HG03354 (cell line): ENCODE data around the gene ARHGAP18.
A peak's percentile ranks its signal among the peaks of the same experiment; 100 is the strongest.
"Not testable (repeated sequence)": the region's sequence is repeated elsewhere in the genome, so short reads cannot be mapped to it uniquely, and the experiment has no call there.

Source experiments
- ATAC-seq: cut with Tn5 transposase; IDR thresholded peaks from one replicate; pipeline ENCODE4 v1.9.1; 2021; ENCODE audit warnings: mild to moderate bottlenecking; ENCODE audit not compliant: unreplicated experiment, poor library complexity, severe bottlenecking

ARHGAP18 gene

DNA sequence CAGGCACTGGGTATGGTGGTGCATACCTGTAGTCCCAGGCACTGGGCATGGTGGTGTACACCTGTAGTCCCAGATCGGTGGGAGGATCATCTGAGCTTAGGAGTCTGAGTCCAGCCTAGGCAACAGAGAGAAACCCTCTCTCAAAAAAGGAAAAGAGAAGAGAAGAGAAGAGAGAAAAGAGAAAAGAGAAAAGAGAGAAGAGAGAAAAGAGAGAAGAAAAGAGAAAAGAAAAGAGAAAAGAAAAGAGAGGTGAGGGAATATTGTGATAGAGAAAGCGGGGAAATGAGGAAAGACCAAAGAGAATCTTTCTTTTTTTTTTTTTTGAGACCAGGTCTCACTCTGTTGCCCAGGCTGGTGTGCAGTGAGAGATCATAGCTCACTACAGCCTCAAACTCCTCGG is 108.7 kb downstream of the ARHGAP18 start:
- no peak for ATAC-seq

DNA sequence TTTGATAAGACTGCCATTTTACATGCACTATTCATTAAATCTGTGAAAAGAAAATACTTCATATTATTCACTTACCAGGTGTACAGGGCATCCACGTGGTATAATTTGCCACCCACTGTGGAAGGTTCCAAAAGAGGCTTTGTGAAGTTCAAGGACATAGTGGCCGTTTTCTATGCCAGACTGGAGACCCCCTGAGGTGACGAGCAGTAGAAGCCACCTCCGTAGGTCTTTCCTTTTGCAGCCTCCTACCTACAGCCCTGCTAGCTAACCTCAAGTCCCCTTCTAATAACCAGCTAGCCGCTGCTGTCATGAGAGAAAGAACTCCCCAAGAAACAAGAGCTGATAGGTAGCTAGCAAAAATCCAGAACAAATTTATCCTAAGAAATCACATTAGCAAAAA is 110.5 kb downstream of the ARHGAP18 start:
- no peak for ATAC-seq

DNA sequence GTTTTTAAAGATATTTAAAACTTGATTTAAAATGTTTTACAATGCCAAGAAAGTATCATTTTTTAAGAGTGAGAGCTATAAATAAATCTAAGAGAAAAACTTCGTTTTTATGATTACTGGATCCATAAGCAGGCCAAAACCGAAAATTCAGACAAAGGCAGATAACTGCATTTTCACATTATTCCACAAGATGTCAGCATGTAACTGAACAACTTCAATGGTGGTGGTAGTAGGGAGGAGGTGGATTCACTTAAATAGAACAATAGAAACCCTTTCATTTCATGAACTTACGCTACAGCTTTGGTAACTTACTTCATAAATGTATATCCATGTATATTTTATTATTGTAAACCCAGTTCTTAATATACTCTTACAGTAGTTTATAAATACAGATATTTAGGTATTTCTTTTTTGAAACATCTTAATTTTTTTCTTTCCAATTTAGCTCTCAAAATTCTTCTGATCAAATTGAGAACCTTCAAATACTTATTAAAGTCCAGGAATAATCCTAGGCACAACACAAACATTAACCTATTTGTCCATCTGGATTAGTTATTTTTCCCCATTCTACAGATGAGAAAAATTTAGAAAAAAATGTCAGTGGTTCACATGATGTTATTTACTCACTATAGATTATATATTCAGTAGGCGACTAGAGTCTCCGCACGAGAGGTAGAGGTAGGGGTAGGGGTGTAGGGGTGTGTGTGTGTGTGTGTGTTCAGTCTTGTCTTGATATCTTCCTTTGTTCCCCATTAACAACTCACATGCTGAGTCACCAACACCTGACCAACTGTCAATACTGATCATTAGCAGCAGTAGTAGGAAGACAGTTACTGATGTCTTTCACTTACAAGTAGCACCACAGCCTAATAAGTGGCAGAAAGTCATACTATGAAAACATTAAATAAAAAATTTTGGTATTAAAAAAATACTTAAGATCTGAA is 111.5 kb downstream of the ARHGAP18 start:
- ATAC-seq, result peak; percentile 72

DNA sequence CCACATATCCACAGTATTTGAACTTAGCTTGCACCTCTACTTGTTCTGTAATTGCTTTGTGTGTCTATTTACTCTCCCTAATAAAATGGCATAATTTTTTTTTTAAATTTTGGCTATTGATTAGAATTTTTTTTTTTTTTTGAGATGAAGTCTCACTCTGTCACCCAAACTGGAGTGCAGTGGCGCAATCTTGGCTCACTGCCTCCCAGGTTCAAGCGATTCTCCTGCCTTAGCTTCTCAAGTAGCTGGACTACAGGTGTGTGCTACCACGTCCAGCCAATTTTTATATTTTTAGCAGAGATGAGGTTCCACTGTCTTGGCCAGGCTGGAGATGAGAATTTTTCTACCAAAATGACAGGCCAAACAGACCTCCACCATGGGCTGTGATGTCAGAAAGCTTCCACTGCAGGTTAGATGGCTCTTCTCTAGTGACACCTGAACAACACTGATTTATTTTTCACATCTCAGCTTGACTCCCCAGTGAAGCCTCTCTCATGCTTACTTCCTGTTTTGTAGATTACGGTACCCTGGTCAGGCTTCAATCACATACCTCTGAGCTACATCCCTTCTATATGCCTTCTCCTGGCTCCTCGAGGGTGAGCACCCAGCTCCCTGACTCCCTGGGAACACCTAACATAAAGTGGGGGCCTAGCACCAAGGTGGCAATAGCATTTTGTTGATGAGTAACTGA is 112.8 kb downstream of the ARHGAP18 start:
- peak; percentile 68 for ATAC-seq

DNA sequence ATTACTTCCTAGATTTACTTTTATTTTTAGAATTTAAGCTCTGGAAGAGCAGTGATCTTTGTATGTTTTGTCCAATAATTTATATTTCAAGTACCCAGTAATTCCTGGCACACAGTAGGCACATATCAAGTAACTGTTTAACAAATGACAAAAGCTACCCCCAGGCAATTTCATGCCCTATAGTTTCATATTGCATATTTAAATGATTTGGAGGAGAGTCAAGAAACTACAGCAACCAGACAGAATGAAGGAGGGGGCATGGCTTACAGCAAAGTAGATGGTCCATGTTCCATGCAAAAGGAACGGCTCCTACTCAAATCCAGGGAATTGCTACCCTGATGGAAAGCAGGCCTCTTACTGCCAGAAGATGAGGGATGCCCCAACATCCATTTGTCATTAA is 113.5 kb downstream of the ARHGAP18 start:
- no peak for ATAC-seq

DNA sequence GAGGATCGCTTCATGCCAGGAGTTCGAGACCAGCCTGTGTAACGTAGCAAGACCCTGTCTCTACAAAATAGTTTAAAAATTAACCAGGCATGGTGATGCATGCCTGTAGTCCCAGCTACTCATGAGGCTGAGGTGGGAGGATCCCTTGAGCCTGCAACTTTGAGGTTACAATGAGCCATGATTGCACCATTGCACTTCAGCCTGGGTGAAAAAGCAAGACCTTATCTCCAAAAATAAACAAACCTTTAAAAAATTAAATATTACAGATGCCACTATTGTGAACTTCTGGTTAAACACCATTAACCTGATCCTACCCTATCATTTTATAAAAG is 116.8 kb downstream of the ARHGAP18 start:
- ATAC-seq, result no peak

DNA sequence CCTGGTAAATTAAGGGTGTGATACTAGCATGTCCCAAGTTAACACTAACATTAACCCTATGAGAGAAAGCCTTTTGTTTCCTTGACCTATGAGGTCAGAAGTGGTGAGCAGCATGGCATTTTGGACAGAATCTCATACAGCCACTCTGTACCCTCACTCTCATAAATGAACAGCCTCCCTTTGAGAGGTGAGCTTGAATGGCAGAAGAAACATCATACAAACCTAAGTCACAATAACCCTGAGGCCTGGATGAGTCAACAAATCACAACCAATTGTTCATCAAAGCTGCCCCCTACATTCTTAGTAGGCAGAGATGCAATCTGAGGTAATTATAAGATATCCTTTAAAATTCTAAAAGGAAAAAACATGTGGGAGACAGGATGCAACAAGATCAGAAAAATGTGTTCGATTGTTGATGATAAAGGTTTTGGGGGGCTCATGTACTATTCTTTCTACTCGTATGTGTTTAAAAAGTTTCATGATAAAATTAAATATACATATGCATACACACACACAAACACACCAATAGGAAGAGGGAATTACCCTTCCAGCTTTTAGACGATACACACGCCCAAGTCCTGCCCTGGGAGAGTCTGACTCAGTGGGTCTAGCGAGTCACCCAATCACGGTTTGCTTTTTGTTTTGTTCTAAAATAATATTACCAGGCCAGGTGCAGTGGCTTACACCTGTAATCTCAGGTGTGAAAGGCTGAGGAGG is 117.3 kb downstream of the ARHGAP18 start:
- no peak for ATAC-seq

DNA sequence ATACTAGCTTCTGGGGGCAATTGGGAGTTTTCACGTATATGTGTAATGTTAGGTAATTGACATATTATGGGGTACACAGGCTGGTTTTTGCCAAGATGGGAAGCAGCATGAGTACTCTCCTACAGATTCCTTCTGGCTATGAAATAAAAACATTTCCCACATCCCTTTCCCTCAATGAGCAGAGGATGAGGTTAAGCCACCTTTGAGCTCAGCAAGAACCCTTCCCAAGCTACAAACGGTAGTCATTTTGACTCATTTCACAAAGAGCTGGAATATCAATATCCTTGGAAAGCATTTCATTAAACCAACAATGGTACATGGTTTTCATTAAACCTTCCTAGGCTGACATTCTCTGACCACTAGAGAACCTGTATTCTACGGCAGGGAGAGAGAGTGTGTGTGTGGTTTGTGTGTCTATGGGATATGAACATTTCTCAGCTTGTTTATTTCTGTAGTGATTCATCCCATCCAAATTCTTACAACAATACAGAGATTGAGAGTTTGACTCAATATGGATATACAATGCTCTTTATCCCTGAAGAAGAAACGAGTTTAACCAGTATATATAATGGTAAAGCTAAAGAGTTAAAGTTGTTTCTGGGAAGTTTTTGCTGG is 119.5 kb downstream of the ARHGAP18 start:
- no peak for ATAC-seq

DNA sequence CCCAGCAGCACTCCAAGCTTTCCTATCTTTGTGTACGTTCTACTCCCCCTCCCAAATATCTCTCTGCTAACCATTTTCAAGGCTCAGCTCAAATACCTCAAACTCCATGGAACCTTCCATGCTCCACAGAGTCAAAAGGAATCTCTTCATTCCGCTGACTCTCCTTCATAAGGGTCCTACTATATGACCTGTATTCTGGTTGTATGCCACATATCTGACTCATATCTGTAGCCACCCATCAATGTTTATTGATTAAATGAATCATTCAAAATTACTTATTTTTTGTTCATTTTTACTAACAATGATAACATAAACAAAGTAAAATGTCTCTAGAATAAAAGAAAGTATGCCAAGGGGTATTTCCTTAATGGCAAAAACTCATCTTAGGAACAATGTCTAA is 123.2 kb downstream of the ARHGAP18 start:
- no peak for ATAC-seq

DNA sequence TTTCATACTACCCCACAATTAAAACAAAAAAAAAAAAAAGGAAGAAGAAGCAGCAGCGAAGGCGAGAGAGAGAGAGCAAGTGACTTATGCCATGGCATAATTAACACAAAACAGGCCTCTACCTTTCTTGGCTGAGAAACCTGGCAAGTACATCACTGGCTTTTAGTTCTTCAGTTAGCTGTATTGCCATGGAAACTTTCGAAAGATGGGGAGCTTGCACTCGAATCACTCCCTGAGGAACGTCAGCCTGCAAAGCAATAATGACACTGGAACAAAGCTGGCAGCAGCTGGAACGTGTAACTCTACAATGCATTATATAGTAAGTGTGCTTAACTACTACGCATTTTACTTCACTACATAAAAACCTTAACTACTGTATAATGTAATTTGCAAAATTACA is 126.1 kb downstream of the ARHGAP18 start:
- ATAC-seq, result no peak

DNA sequence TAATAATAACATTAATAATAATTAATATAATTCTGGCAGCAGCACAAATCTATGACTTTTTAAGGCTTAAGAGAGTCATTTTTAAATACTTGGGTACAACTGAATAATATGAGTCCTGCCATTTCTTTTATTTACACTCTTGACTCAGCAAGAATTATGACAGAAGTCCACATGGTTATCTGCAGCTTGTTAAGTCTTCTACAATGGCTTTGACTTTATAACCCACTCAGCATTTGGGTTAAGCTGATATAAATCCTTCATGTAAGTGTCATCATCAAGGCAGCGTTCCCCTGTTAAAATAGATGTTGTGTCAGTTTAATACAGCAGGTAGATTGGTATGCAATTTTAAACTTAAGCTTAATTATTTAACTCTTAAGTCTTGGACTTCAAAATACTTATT is 131.7 kb downstream of the ARHGAP18 start:
- no peak for ATAC-seq

DNA sequence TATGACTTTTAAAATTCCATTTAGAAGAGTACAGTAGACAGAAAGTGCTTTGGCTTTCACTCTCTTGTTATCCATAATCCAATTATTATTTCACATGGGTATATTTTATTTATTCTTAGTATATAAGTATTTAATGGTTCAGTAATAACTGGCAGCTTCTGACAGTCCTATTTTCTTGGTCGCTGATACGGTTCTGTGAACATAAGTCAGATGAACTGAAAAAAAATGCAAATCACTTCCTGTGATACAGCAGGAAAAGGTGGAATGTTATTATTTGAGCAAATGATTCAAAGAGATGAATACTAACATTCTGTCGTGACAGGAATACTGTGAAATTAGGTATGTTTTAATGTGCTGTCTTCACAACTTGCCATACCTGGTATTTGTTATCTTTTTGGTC is 132.3 kb downstream of the ARHGAP18 start:
- no peak for ATAC-seq

DNA sequence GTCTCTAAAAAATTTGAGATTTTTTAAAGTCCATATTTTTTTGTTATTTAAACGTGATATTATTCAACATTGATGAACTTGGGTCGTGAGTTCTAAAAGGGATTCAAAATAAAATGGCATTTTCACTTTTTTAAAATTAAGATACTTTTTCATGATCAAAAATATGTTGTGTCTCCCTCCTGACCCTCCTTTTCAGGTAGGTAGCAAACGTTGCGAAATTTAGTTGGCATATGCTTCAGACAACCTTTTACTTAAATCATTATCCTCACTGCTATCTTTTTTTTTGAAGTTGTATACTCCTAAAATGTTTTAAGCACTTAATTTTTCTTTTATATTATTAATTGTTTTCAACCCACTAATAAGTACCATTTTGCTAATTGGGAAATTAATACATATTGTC is 133.5 kb downstream of the ARHGAP18 start:
- no peak for ATAC-seq

DNA sequence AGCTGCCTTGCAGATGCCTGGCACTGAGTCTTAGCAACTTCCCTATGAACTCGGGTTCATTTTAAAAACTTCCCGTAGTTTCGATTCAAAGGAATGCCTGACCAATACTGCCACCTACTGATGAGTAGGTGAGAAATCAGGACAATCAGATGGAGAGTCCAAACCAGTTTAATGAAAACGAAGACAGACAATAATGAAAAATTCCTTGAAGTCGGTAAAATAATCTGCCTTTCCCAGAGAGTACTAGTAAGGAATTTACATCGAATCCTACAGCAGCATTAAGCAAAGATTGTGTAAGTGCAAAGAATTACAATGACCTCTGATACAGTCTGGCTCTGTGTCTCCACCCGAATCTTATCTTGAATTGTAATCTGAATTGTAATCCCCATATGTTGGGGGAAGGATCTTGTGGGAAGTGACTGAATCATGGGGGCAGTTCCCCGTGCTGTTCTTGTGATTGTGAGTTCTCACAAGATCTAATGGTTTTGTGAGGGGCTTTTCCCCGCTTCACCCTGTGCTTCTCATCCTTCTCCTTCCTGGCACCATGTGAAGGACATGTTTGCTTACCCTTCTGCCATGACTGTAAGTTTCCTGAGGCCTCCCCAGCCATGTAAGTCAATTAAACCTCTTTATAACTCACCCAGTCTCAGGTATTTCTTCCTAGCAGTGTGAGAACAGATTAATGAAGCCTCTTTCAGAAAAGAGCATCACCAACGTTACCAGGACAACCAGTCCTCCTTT is 134.4 kb downstream of the ARHGAP18 start:
- no peak for ATAC-seq

DNA sequence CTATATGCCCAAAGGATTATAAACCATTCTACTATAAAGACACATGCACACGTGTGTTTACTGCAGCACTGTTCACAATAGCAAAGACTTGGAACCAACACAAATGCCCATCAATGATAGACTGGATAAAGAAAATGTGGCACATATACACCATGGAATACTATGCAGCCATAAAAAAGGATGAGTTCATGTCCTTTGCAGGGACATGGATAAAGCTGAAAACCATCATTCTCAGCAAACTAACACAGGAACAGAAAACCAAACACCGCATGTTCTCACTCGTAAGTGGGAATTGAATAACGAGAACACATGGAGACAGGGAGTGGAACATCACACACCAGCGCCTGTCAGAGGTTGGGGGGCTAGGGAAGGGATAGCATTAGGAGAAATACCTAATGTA is 135.4 kb downstream of the ARHGAP18 start:
- ATAC-seq, result not testable (repeated sequence)

DNA sequence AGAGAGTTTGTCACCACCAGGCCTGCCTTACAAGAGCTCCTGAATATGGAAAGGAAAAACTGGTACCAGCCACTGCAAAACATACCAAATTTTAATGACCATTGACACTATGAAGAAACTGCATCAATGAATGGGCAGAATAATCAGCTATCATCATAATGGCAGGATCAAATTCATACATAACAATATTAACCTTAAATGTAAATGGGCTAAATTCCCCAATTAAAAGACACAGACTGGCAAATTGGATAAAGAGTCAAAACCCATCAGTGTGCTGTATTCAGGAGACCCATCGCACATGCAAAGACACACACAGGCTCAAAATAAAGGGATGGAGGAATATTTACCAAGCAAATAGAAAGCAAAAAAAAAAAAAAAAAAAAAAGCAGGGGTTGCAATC is 139.0 kb downstream of the ARHGAP18 start:
- not testable (repeated sequence) for ATAC-seq

DNA sequence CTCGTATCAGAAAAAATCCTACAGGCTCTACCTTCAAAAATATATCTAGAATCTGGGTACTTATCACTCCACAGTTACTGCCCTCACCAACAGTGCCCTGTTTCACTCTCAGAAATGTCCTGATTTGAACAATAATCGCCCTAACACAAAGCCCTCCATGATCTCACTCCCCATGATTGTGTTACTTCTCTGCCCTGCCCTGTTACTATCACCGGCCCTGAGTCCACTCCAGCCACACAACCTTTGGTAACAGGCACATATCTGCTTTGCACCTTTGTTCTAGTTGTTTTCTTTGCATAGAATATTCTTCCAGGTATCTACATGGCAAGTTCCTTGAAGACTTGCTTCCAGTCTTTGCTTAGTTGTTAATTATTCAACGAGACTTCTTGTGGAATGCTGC is 142.0 kb downstream of the ARHGAP18 start:
- no peak for ATAC-seq

DNA sequence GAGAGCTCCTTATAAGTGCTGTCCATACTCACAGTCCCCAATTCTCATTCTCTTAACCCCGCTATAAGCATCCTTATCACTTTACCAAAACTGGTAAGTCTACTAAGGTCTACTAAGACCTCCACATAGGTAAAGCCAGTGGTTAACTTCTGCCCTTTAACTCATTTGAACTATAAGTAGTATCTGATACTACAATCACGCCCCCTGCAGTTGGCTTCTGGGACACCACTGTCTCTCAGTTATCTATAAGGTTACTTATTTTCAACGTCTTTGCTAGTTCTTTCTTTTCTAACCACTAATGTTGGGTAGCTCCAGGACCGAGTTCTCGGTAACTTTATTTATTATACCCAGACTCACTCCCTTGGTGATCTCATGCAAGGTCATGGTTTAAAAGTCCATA is 142.6 kb downstream of the ARHGAP18 start:
- no peak for ATAC-seq

DNA sequence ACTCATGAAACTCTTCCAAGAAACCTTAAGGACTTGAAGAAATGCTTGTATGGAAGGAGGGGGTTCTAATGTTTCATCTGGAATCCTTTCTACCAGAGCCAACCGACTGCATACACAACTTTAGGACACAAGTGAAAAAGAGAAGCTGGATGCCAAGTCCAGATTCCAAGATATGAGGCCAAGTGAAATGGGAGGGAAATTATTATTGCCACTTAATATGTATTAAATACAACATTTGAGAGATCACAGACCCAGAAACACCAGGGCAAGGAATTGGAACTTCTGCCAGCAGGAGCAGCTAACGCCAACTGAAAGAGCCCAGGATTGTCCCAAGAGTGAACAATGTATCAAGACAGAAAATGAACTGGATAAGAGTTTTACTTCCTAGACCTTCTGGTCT is 144.2 kb downstream of the ARHGAP18 start:
- ATAC-seq, result no peak

DNA sequence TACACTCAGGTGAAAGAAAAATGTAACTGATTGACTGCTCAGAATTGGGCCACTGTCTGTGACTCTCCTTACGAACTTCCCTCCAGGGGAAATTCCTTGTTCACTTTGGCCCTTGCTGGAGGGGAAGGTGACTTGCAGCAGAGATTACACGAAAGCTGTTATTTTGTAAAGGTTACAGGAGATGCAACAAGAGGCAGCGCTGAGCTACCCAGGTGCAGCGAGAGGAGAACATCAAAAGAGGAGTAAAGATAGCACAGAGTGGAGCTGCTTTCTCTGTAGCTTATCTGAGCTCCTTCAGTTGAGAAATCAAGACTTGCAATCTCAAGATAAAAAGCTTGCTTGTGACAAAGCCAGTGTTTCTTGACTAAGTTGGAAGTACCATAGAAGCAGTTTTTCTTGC is 144.6 kb downstream of the ARHGAP18 start:
- ATAC-seq, result no peak
